Endodermal cell (in vitro differentiated cells): ENCODE data around the gene MYCBPAP. TPM values are rescaled to one million over a fixed set of nuclear protein-coding genes. Genes with fewer than 3 reads are reported as not detected.

Experiments
- DNase-seq: peaks from one replicate; pipeline ENCODE4 v3.0.0-alpha.2; 2017
- H3K27ac ChIP-seq: 2 replicates; pipeline ENCODE4 v1.5.1; 2013; ENCODE audit warnings: mild to moderate bottlenecking, low read depth, low read length, moderate library complexity
- H3K27me3 ChIP-seq: 2 replicates; pipeline ENCODE4 v1.6.1; 2013; ENCODE audit warnings: mild to moderate bottlenecking, low read length, moderate library complexity; ENCODE audit not compliant: insufficient read depth, control insufficient read depth, poor library complexity, severe bottlenecking
- H3K36me3 ChIP-seq: 2 replicates; pipeline ENCODE4 v1.7.0; 2013; ENCODE audit warnings: mild to moderate bottlenecking, low read length, moderate library complexity; ENCODE audit not compliant: control insufficient read depth, insufficient read depth
- H3K4me1 ChIP-seq: one replicate; pipeline ENCODE4 v1.7.0; 2013; ENCODE audit warnings: low read length; ENCODE audit not compliant: control insufficient read depth, insufficient read depth
- H3K4me3 ChIP-seq: 2 replicates; pipeline ENCODE4 v1.5.1; 2013; ENCODE audit warnings: mild to moderate bottlenecking, low read length, moderate library complexity
- H3K9ac ChIP-seq: 2 replicates; pipeline ENCODE4 v1.6.1; 2013; ENCODE audit warnings: mild to moderate bottlenecking, low read length, moderate library complexity; ENCODE audit not compliant: poor library complexity, severe bottlenecking; ENCODE audit errors: extremely low read depth
- H3K9me3 ChIP-seq: 2 replicates; pipeline ENCODE4 v1.6.1; 2013; ENCODE audit warnings: mild to moderate bottlenecking, low read length, moderate library complexity; ENCODE audit not compliant: control insufficient read depth
- H3K27ac Mint-ChIP-seq: 2 replicates; pipeline ENCODE4 v1.8.0; 2020; ENCODE audit warnings: mixed read lengths
- H3K27me3 Mint-ChIP-seq: 2 replicates; pipeline ENCODE4 v1.8.0; 2021; ENCODE audit warnings: mild to moderate bottlenecking, mixed read lengths; ENCODE audit not compliant: insufficient read depth
- H3K36me3 Mint-ChIP-seq: 2 replicates; pipeline ENCODE4 v1.8.0; 2020; ENCODE audit warnings: low read depth, mixed read lengths
- H3K4me1 Mint-ChIP-seq: 2 replicates; pipeline ENCODE4 v1.8.0; 2020; ENCODE audit warnings: mixed read lengths
- H3K4me3 Mint-ChIP-seq: 2 replicates; pipeline ENCODE4 v1.8.0; 2020; ENCODE audit warnings: mild to moderate bottlenecking, moderate library complexity, mixed read lengths
- H3K9me3 Mint-ChIP-seq: 2 replicates; pipeline ENCODE4 v1.8.0; 2020; ENCODE audit warnings: mild to moderate bottlenecking, mixed read lengths
- WGBS, 2 experiments: methylation state at CpG; one replicate each; pipeline versions ENCODE4 v1.1.5 to v1.1.7; 2013; ENCODE audit warnings: missing lambda C conversion rate in 2 of 2, mixed read lengths in 1 of 2; ENCODE audit not compliant: insufficient coverage in 1 of 2, insufficient read length in 1 of 2; 5-methylcytosine and 5-hydroxymethylcytosine counted together
- total RNA-seq, 2 donors: library from RNA; stranded (reverse); fragmentation: NEBNext Ultra II Directional in 1 of 2; extraction: Animal tissue kit (Norgen Biotek cat#: 25700) in 1 of 2; gene quantifications; 2 replicates in 1 of 2; 3 replicates in 1 of 2; pipeline ENCODE4 v1.2.1, GENCODE V29; 2021
- TF ChIP-seq, protein P1 (sequence below): fragments of 200-600 bp; sonication (generic); conservative IDR thresholded peaks from 2 replicates; pipeline ENCODE4 v1.5.0; 2021; ENCODE audit warnings: antibody characterized with exemption, mild to moderate bottlenecking

The MYCBPAP gene
- total RNA-seq, 2 donors from 2014 or later: 3.5 to 7.1 TPM

DNA sequence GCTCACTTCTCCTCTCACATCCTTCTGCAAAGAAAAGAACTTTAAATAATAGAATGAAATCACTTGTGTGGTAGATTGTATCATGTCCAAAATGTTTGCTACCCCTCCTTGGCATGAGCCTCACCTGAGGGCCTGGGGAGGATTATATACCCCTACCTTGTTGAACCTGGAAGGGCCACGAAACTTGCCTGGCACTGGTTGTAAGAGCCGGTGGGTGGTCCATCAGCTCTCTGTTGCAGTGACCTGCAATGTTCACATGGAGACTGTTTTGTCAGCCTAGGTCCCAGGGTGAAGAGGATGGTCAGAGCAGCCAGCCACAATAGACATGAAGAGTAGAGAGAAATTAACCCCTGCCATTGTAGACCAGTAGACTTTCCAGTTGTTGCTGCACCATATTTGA, 19.4 kb upstream of the MYCBPAP start:
- H3K27me3 Mint-ChIP-seq: no peaks in the 10 kb centered on the region
- H3K27ac ChIP-seq: no peak overlapping the region

DNA sequence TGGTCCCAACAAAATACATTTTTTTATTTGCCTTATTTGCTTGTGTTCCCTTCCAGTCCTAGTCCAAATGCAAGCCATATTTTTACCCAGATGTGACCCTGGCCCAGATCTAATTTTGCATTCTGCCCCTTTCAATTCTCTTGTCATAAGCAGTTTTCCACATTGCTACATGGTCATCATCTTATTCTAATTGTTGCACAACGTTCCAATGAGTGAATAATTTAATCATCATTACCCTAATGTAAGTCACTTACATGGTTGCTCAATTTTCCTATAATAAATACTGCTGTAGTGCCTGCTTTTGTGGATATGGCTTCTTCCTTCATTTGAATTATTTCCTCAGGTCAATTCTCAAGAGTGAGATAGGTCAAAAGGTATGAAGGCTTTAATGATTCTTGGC, 16.7 kb upstream of the MYCBPAP start:
- H3K9me3 Mint-ChIP-seq: no peaks in the 10 kb centered on the region
- no peaks in the 10 kb centered on the region for H3K27me3 Mint-ChIP-seq
- Histone ChIP-seq H3K27ac (no peak overlapping the region), H3K9me3 (no peaks in the 10 kb centered on the region), H3K4me3 (no peak overlapping the region), H3K4me1 (no peaks in the 10 kb centered on the region), H3K27me3 (no peaks in the 10 kb centered on the region), H3K36me3 (no peaks in the 10 kb centered on the region), H3K9ac (no peak overlapping the region)
- 83% methylated on average over 1 of the region's 1 CpG; no CpG with 5 or more reads in 1 of the 2 experiments for WGBS, 2 experiments
- TF ChIP-seq, protein P1, sequence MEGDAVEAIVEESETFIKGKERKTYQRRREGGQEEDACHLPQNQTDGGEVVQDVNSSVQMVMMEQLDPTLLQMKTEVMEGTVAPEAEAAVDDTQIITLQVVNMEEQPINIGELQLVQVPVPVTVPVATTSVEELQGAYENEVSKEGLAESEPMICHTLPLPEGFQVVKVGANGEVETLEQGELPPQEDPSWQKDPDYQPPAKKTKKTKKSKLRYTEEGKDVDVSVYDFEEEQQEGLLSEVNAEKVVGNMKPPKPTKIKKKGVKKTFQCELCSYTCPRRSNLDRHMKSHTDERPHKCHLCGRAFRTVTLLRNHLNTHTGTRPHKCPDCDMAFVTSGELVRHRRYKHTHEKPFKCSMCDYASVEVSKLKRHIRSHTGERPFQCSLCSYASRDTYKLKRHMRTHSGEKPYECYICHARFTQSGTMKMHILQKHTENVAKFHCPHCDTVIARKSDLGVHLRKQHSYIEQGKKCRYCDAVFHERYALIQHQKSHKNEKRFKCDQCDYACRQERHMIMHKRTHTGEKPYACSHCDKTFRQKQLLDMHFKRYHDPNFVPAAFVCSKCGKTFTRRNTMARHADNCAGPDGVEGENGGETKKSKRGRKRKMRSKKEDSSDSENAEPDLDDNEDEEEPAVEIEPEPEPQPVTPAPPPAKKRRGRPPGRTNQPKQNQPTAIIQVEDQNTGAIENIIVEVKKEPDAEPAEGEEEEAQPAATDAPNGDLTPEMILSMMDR: no peak
- no peak for DNase-seq
- H3K4me1 Mint-ChIP-seq: no peaks in the 10 kb centered on the region
- no peaks in the 10 kb centered on the region for H3K36me3 Mint-ChIP-seq
- no peak overlapping the region for H3K4me3 Mint-ChIP-seq
- H3K27ac Mint-ChIP-seq: no peak overlapping the region

More for the DNA sequence above, 19.4 kb upstream of the MYCBPAP start:
- no peak overlapping the region for H3K9ac ChIP-seq
- no peaks in the 10 kb centered on the region for H3K9me3 Mint-ChIP-seq
- no peaks in the 10 kb centered on the region for H3K27me3 ChIP-seq
- no peaks in the 10 kb centered on the region for H3K4me1 ChIP-seq
- no peaks in the 10 kb centered on the region for H3K9me3 ChIP-seq
- no peak overlapping the region for H3K27ac Mint-ChIP-seq
- H3K36me3 ChIP-seq: peaks cover 16% of the 10 kb centered on the region
- TF ChIP-seq, protein P1: no peak
- 90 to 94% methylated on average over 2 of the region's 2 CpGs for WGBS, 2 experiments
- H3K36me3 Mint-ChIP-seq: peaks cover 15% of the 10 kb centered on the region
- H3K4me1 Mint-ChIP-seq: no peaks in the 10 kb centered on the region
- no peak for DNase-seq
- H3K4me3 Mint-ChIP-seq: no peak overlapping the region
- H3K4me3 ChIP-seq: no peak overlapping the region

DNA sequence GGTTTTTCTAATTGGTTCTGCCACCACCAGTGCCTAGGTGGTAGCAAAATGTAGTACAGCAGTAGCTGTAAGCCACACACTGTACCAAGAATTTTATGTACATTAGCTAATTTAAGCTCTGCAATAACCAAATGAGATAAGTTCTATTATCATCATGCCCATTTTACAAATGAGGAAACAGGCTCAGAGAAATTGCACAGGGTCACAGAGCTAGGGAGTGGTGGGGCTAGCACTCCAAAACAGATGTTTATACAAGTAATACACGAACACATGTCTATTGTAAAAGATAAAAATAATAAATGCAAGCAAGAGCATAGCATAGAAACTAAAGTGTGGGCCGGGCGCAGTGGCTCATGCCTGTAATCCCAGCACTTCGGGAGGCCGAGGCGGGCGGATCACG, 16.0 kb upstream of the MYCBPAP start:
- Histone ChIP-seq H3K9ac (no peak overlapping the region), H3K4me1 (no peaks in the 10 kb centered on the region), H3K27ac (no peak overlapping the region), H3K36me3 (no peaks in the 10 kb centered on the region), H3K4me3 (no peak overlapping the region), H3K27me3 (no peaks in the 10 kb centered on the region), H3K9me3 (no peaks in the 10 kb centered on the region)
- Mint-ChIP-seq H3K27me3 (no peaks in the 10 kb centered on the region), H3K27ac (no peak overlapping the region), H3K4me3 (no peak overlapping the region), H3K4me1 (no peaks in the 10 kb centered on the region), H3K9me3 (no peaks in the 10 kb centered on the region), H3K36me3 (no peaks in the 10 kb centered on the region)
- WGBS, 2 experiments: 100% methylated on average over 5 of the region's 8 CpGs; no CpG with 5 or more reads in 1 of the 2 experiments
- TF ChIP-seq, protein P1: no peak
- no peak for DNase-seq
